NCI-H2171 (cell line): ENCODE data around the gene CTSE.

ENCODE experiments used
- DNase-seq: peaks from one replicate; lab custom pipeline; 2025; lab: John Stamatoyannopoulos, UW

CTSE gene

DNA sequence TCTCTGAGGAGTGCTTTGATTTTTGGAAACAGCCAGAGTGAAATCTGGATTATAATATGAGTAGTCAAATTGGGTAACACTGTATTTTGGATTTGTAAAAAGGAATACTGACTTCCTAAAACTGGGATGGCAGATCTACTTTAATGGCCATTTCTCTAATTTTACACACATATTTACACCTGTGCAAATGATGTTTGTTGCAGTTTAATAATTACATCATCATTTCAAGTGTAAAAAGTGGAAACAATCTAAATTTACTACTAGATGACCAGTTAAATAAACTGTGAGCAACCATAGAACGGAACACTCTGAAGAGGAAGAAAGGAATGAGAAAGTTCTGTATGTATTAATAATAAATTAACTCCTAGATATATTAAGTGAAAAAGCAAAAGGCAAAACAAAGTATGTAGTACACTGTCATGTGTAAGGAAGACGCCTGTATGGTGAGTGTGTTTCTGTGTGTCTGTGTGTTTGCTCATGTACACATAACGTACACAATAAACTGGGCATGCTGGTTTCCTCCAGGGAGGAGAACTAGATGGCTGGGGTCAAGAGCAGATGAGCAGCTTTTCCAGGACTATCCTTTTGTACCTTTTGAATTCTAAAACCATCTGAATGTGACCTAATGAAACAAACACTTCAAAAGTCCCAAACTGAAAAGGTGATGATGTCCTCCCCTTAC is 26.4 kb upstream of the CTSE start:
- no peak for DNase-seq

- DNase-seq: no peak
These were observed 25.6 kb upstream of the CTSE start for GRCh38 chr1:206049293-206049692.

- no peak for DNase-seq
These were observed 24.9 kb upstream of the CTSE start for GRCh38 chr1:206048582-206048981.

- no peak for DNase-seq
These were observed 23.6 kb upstream of the CTSE start for GRCh38 chr1:206047271-206047670.

DNA sequence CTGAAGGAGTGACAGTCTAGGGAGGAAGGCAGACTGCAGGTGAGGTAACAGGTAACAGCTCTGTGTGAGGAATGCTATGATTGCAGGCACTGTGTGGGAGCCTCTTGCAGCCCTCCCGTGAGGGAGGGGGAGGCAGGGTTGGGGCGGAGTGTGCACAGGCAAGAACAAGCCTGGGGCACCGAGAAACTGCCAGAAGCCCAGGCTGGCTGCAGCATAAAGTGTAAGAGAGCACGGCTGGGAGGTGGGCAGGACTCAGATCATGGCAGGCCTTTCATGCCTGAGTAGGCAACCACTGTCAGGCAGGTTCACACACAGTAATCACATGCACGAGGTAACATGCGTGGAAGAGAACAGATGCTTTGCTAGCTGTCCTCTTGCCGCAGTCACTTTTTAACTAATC is 17.9 kb upstream of the CTSE start:
- DNase-seq: peak; percentile 84

GRCh38 chr1:206040328-206040727 is 16.6 kb upstream of the CTSE start:
- no peak for DNase-seq

GRCh38 chr1:206039046-206039973 is 15.6 kb upstream of the CTSE start:
- DNase-seq: no peak

DNA sequence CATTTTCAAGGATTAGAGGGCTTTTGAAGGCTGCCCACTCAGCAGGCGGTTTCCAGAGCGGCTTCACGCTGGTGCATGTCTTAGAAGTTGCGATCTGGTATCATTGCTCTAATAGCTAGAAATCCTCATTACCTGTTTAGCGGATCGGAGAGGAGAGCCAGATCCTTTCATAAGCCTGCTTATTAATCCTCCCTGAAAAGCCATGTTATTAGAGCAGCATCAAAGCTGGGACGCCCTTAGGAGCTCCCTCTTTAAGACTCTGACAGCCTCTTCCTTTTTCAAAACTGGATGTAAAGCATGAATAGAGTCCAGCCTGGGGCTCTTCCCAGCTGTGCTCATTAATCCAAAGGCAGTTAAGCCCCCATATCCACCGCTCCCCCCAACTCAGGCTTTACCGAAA is 13.9 kb upstream of the CTSE start:
- no peak for DNase-seq

GRCh38 chr1:206036663-206037455 is 13.2 kb upstream of the CTSE start:
- DNase-seq: no peak

- DNase-seq: peak; percentile 50
These were observed 11.3 kb upstream of the CTSE start for GRCh38 chr1:206035027-206035426.

- DNase-seq: no peak
These were observed 8.9 kb upstream of the CTSE start for GRCh38 chr1:206032380-206033140.

DNA sequence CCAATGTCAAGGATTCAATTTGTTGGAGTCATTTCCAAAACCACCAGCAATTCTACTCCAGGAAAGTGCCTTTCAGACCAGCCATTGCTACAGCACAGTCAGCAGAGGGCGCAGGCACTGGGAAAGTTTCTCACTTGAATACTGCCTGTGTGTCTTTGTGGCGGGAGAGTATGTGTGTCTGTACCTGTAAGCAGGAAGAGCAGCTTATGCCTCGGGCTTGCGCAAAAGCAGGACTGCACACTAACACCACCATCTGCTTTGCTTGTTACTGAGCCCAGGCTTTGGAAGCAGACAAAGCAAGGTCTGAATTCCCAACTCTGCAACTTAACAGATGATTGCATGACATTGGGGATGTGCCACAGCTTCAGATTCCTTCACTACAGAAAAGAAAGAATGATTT is 7.0 kb upstream of the CTSE start:
- peak; percentile 73 for DNase-seq

- no peak for DNase-seq
These were observed 6.5 kb upstream of the CTSE start for GRCh38 chr1:206030191-206030590.

DNA sequence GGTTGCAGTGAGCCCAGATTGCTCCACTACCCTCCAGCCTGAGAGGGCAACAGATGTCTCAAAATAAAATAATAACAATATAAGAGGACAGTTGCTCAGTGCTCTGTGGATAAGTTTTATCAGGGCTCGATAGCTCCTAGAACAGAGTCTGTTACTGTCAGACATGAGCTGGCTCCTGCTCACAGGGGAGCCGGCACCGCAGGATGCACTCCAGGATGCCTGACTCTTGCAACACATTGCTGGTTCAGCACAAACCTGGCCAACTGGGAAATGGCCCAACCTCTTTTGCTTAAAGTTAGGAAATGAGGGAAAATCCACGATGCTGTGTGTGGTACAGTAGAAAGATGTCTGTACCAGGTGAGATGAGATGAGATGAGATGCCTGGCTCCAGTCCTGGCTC is 5.8 kb upstream of the CTSE start:
- no peak for DNase-seq

- DNase-seq: no peak
These were observed 1.7 kb upstream of the CTSE start for GRCh38 chr1:206025283-206025820.

DNA sequence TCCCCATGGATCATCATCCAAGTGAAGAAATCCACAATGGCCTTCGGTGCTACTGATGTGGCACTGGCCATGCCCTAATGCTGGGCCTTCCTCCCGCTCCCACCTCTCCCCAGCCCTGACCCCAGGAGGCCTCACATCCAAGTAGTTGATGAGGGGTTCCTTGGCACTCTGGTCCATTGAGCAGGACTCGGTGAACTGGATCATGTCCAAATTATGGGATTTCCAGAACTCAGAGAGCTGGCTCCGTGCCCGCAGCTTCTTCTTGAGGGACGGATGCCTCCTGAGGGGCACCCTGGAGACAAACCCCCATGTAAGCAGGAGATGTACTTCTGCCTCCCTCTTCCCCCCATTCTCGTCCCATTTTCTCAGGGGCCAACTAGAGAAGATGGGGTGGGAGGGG is 929 bp downstream of the CTSE start:
- DNase-seq: no peak

DNA sequence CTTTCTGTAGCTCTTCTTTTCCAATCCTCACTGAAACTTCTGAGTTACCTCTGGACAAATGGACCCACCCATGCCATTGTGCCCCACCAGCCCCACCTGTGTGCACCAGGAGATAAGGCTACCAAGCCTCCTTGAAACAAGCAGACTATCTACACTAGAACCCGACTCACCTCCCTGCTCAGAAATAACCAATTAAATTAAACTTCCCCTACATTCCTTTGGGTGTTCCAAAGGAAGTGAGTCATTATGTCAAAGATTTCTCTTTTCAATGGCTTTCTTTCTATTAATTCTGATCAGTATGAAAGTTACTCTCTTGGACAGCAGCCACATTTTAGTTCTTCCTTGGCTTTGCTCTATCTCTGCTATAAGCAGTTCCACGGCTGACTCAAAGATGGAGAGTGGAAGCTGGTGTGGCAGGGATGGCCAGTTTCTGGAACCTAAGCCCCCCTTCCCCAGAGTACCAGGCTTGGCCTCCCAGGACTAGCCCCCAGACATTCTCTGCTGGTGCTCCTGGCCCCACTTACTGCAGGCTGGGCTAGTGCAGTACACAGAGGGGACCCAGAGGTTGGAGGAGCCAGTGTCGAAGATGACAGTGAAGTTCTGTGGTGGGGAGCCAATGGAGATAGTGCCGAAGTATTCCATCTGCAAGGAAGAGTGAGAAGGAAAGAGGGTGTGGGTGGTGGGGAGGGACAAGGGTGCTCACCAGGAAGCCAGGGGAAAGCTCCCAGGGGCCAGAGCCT is 1.9 kb downstream of the CTSE start:
- DNase-seq: no peak

GRCh38 chr1:206021008-206021625 is 2.6 kb downstream of the CTSE start:
- DNase-seq: no peak

GRCh38 chr1:206020393-206021007 is 3.2 kb downstream of the CTSE start:
- no peak for DNase-seq

GRCh38 chr1:206015071-206015470 is 8.6 kb downstream of the CTSE start:
- no peak for DNase-seq
